Uterus (tissue), 4 donors: ENCODE measurements around the gene GPX1. TPM values are rescaled to one million over a fixed set of nuclear protein-coding genes. Genes with fewer than 3 reads are reported as not detected.
"Not testable (repeated sequence)": the region's sequence is repeated elsewhere in the genome, so short reads cannot be mapped to it uniquely, and the experiment has no call there.

Experiments used
- DNase-seq, 2 donors: peaks; one replicate each; pipeline ENCODE4 v3.0.0-alpha.2; 2019 to 2020
- H3K27ac ChIP-seq, 2 donors: fragments of 200-600 bp; sonication (generic); 1 replicate in 1 of 2; 2 replicates in 1 of 2; pipeline ENCODE4 v1.5.1; 2016 to 2018
- H3K27me3 ChIP-seq, 2 donors: fragments of 200-600 bp; sonication (generic); one replicate each; pipeline ENCODE4 v1.5.1; 2018 to 2019; ENCODE audit warnings: control low read depth in 1 of 2
- H3K36me3 ChIP-seq, 2 donors: fragments of 200-600 bp; sonication (generic); one replicate each; pipeline ENCODE4 v1.5.1; 2019; ENCODE audit warnings: control low read depth in 1 of 2
- H3K4me1 ChIP-seq, 2 donors: fragments of 200-600 bp; sonication (generic); one replicate each; pipeline ENCODE4 v1.5.1; 2018 to 2019; ENCODE audit warnings: control low read depth in 1 of 2
- H3K4me3 ChIP-seq, 2 donors: fragments of 200-600 bp; sonication (generic); 1 replicate in 1 of 2; 2 replicates in 1 of 2; pipeline ENCODE4 v1.5.1; 2018 to 2019; ENCODE audit warnings: mild to moderate bottlenecking in 1 of 2
- H3K9me3 ChIP-seq, 2 donors: fragments of 200-600 bp; sonication (generic); one replicate each; pipeline ENCODE4 v1.5.1; 2019; ENCODE audit warnings: control low read depth in 1 of 2
- POLR2A ChIP-seq, 2 donors: fragments of 450-650 bp; IDR thresholded peaks; one replicate each; pipeline ENCODE4 v1.6.1; 2016; ENCODE audit warnings: antibody characterized with exemption in 2 of 2, mild to moderate bottlenecking in 1 of 2, moderate library complexity in 1 of 2
- intact Hi-C: fragments of 100-400 bp; cut with DNase I; formaldehyde crosslinking; loops from one replicate; pipeline ENCODE4 v1.15.1; 2023; ENCODE audit warnings: low total_unique reads
- total RNA-seq, 4 donors: library from RNA; depleted of rRNA in 3 of 4; stranded (reverse); fragments of >200 nt in 3 of 4; gene quantifications; one replicate each; pipeline versions ENCODE4 v1.1.0 to v1.2.4, GENCODE V29; 2014 to 2023
- TF ChIP-seq, protein P1 (sequence below), 4 experiments: fragments of 200-600 bp in 2 of 4; fragments of 450-650 bp in 2 of 4; sonication (generic) in 2 of 4; IDR thresholded peaks; one replicate each; pipeline ENCODE4 v1.5.1; 2016 to 2019; ENCODE audit warnings: antibody characterized with exemption in 4 of 4, mild to moderate bottlenecking in 2 of 4, moderate library complexity in 1 of 4
- donor health status: DM: yes; HTN: yes; CAD: no.

The GPX1 gene
- total RNA-seq, 4 donors from 2014 or later: 40.2 to 450 (median 81.2) TPM

- Histone ChIP-seq H3K27ac (peak overlapping the region; percentile 81 to 92), H3K9me3 (no peaks in the 10 kb centered on the region), H3K4me1 (peaks cover 0 to 10% of the 10 kb centered on the region in 2 donors), H3K4me3 (peak overlapping the region; percentile 86 to 87), H3K36me3 (no peaks in the 10 kb centered on the region), H3K27me3 (no peaks in the 10 kb centered on the region)
- DNase-seq: no peak
- intact Hi-C loops: loop anchor here (5.0 kb wide), 1 partner anchor 53 kb away; the partner anchor contains the start of genes RHOA and TCTA
- TF ChIP-seq, protein P1, sequence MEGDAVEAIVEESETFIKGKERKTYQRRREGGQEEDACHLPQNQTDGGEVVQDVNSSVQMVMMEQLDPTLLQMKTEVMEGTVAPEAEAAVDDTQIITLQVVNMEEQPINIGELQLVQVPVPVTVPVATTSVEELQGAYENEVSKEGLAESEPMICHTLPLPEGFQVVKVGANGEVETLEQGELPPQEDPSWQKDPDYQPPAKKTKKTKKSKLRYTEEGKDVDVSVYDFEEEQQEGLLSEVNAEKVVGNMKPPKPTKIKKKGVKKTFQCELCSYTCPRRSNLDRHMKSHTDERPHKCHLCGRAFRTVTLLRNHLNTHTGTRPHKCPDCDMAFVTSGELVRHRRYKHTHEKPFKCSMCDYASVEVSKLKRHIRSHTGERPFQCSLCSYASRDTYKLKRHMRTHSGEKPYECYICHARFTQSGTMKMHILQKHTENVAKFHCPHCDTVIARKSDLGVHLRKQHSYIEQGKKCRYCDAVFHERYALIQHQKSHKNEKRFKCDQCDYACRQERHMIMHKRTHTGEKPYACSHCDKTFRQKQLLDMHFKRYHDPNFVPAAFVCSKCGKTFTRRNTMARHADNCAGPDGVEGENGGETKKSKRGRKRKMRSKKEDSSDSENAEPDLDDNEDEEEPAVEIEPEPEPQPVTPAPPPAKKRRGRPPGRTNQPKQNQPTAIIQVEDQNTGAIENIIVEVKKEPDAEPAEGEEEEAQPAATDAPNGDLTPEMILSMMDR (IDR thresholded peaks at IDR 0.05): no peak
Measured at GRCh38 chr3:49358884-49359225, 702 bp upstream of the GPX1 start.

DNA sequence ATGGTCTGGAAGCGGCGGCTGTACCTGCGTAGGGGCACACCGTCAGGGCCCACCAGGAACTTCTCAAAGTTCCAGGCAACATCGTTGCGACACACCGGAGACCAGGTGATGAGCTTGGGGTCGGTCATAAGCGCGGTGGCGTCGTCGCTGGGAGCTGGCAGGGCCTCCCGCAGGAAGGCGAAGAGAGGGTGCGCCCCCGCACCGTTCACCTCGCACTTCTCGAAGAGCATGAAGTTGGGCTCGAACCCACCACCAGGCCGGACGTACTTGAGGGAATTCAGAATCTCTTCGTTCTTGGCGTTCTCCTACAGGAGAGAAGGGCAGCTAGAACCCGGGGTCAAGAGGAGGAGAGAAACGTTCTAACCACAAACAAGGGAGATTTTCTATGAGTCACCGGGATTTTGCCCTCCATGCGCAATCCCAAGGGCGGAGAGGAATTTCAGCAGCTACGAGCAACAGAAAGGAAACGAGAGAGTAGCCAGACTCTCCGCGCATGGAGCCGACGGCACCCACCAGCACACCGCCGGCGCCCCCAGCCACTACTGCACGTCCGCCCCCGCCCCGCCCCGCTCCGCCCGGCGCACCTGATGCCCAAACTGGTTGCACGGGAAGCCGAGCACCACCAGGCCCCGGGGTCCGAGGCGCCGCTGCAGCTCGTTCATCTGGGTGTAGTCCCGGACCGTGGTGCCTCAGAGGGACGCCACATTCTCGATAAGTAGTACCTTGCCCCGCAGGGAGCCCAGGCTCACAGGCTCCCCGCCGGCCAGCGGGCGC lies 523 bp downstream of the GPX1 start:
- peak; percentile 50 to 51 for DNase-seq
- not testable (repeated sequence) for H3K4me1 ChIP-seq, H3K9me3 ChIP-seq, H3K27me3 ChIP-seq, H3K36me3 ChIP-seq
- intact Hi-C loops: loop anchor here (5.0 kb wide), 1 partner anchor 55 kb away; the partner anchor contains the start of genes RHOA and TCTA
- H3K4me3 ChIP-seq: peak overlapping the region; percentile 86 to 87
- H3K27ac ChIP-seq: peak overlapping the region; percentile 81 to 92

DNA sequence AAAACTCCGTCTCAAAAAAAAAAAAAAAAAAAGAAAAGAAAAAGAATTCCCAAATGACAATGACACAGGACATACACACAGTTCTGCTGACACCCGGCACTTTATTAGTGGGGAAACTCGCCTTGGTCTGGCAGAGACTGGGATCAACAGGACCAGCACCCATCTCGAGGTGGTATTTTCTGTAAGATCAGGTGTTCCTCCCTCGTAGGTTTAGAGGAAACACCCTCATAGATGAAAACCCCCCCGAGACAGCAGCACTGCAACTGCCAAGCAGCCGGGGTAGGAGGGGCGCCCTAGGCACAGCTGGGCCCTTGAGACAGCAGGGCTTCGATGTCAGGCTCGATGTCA lies 1.1 kb downstream of the GPX1 start:
- not testable (repeated sequence) for H3K9me3 ChIP-seq, H3K27me3 ChIP-seq, H3K36me3 ChIP-seq, DNase-seq, H3K4me1 ChIP-seq
- Histone ChIP-seq H3K27ac (peak overlapping the region; percentile 81 to 92), H3K4me3 (peak overlapping the region; percentile 86 to 87)
- intact Hi-C loops: loop anchor here (5.0 kb wide), 1 partner anchor 55 kb away; the partner anchor contains the start of genes RHOA and TCTA

- no peak overlapping the region for H3K4me3 ChIP-seq
- no peak for TF ChIP-seq POLR2A (IDR thresholded peaks at IDR 0.05)
- TF ChIP-seq, protein P1 (IDR thresholded peaks at IDR 0.05): no peak
- H3K9me3 ChIP-seq: no peaks in the 10 kb centered on the region
- no peak for DNase-seq
- H3K27ac ChIP-seq: peak overlapping the region in 1 of 2 donors; percentile 63
- H3K4me1 ChIP-seq: peaks cover 0 to 6% of the 10 kb centered on the region in 2 donors
- intact Hi-C loops: no loop called here
- H3K36me3 ChIP-seq: no peaks in the 10 kb centered on the region
- H3K27me3 ChIP-seq: no peaks in the 10 kb centered on the region
Measured at GRCh38 chr3:49352890-49353421, 5.2 kb downstream of the GPX1 start.

DNA sequence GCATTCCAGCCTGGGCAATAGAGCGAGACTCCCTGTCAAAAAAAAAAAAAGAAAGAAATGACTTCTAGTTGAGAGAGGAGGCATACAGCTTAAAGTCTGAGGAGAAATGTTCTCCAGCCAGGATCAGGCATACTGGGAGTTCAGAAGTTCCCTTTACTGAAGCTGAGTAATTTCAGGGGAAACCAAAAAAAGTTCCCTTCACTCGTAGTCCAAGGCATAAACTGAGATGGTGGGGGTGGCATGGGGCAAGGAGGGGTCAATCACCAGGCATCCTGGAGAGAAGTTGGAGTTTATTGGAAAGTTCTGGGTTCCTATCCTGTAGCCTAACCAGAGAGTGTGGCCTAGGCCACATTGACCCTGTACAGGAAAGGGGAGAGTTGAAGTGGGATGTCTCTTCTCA lies 5.9 kb downstream of the GPX1 start:
- intact Hi-C loops: no loop called here
- Histone ChIP-seq H3K36me3 (no peaks in the 10 kb centered on the region), H3K9me3 (no peaks in the 10 kb centered on the region), H3K27me3 (no peaks in the 10 kb centered on the region), H3K4me3 (no peak overlapping the region), H3K4me1 (peaks cover 0 to 6% of the 10 kb centered on the region in 2 donors), H3K27ac (peak overlapping the region in 1 of 2 donors; percentile 63)
- no peak for DNase-seq
- TF ChIP-seq, protein P1 (IDR thresholded peaks at IDR 0.05): no peak
- TF ChIP-seq POLR2A (IDR thresholded peaks at IDR 0.05): no peak

- peak overlapping the region; percentile 9 to 63 for H3K27ac ChIP-seq
- intact Hi-C loops: no loop called here
- no peaks in the 10 kb centered on the region for H3K36me3 ChIP-seq
- TF ChIP-seq, protein P1 (IDR thresholded peaks at IDR 0.05): no peak
- no peak for TF ChIP-seq POLR2A (IDR thresholded peaks at IDR 0.05)
- H3K4me3 ChIP-seq: no peak overlapping the region
- H3K4me1 ChIP-seq: peaks cover 0 to 4% of the 10 kb centered on the region in 2 donors
- H3K9me3 ChIP-seq: no peaks in the 10 kb centered on the region
- H3K27me3 ChIP-seq: no peaks in the 10 kb centered on the region
- DNase-seq: no peak
Measured at GRCh38 chr3:49351521-49352011, 6.6 kb downstream of the GPX1 start.
